Lung (tissue), 12 donors: Measurements from ENCODE around the gene MAOA. TPM values are rescaled to one million over a fixed set of nuclear protein-coding genes. Genes with fewer than 3 reads are reported as not detected.
A peak's percentile ranks its signal among the peaks of the same experiment; 100 is the strongest.

ENCODE experiments used
- ATAC-seq: fragments of 200-7000 bp; cut with Tn5 transposase; one replicate; pipeline ENCODE4 v1.9.1; 2020; ENCODE audit warnings: moderate number of reproducible peaks; ENCODE audit not compliant: insufficient read depth, low FRiP score
- DNase-seq, 3 donors: peaks; one replicate each; pipeline ENCODE4 v3.0.0-alpha.2; 2013 to 2017
- H3K27ac ChIP-seq, 2 donors: one replicate each; pipeline ENCODE4 v1.5.1; 2013; ENCODE audit warnings: mild to moderate bottlenecking in 2 of 2, moderate library complexity in 2 of 2, control low read depth in 1 of 2, inconsistent platforms in 1 of 2, low read depth in 1 of 2, low read length in 1 of 2
- H3K27me3 ChIP-seq, 3 donors: one replicate each; pipeline ENCODE4 v1.5.1; 2013; ENCODE audit warnings: low read length in 2 of 3; ENCODE audit not compliant: control insufficient read depth in 3 of 3, insufficient read depth in 3 of 3
- H3K36me3 ChIP-seq, 4 donors: one replicate each; pipeline ENCODE4 v1.5.1; 2013; ENCODE audit warnings: low read length in 4 of 4, mild to moderate bottlenecking in 1 of 4, moderate library complexity in 1 of 4; ENCODE audit not compliant: control insufficient read depth in 4 of 4, insufficient read depth in 4 of 4
- H3K4me1 ChIP-seq, 5 donors: one replicate each; pipeline ENCODE4 v1.5.1; 2013; ENCODE audit warnings: low read length in 5 of 5, mild to moderate bottlenecking in 2 of 5, moderate library complexity in 1 of 5; ENCODE audit not compliant: control insufficient read depth in 5 of 5, insufficient read depth in 5 of 5
- H3K4me3 ChIP-seq: one replicate; pipeline ENCODE4 v1.5.1; 2013; ENCODE audit warnings: mild to moderate bottlenecking, control low read depth, moderate library complexity
- H3K9ac ChIP-seq, 2 donors: one replicate each; pipeline ENCODE4 v1.5.1; 2013; ENCODE audit warnings: low read length in 2 of 2, control low read depth in 1 of 2; ENCODE audit not compliant: insufficient read depth in 1 of 2
- H3K9me3 ChIP-seq, 4 donors: one replicate each; pipeline ENCODE4 v1.5.1; 2013; ENCODE audit warnings: low read length in 3 of 4, mild to moderate bottlenecking in 1 of 4, moderate library complexity in 1 of 4; ENCODE audit not compliant: control insufficient read depth in 4 of 4, insufficient read depth in 3 of 4
- CTCF ChIP-seq: IDR thresholded peaks from 2 replicates; pipeline ENCODE4 v1.5.1; 2012; ENCODE audit warnings: mild to moderate bottlenecking; ENCODE audit errors: control extremely low read depth, extremely low read depth
- WGBS, 2 donors: extraction: QIAGEN DNeasy Blood & Tissue Kit; methylation state at CpG; one replicate each; pipeline ENCODE4 v1.1.7; 2013; 5-methylcytosine and 5-hydroxymethylcytosine counted together
- polyA plus RNA-seq, 2 donors: library from polyadenylated mRNA; stranded (reverse); fragments of 200-250 nt; gene quantifications; one replicate each; pipeline ENCODE4 v1.2.1, GENCODE V29; 2013
- total RNA-seq, 2 donors: library from RNA; depleted of rRNA in 1 of 2; stranded (reverse); fragments of >200 nt in 1 of 2; gene quantifications; one replicate each; pipeline ENCODE4 v1.2.1, GENCODE V29; 2014 to 2021
- donor health status: control.
- donor health status: control.
- donor health status: Bipolar disorder and iron deficiency.
- donor health status: healthy.
- donor health status: DM: yes; HTN: yes; CAD: no.

Gene MAOA
- total and polyA plus RNA-seq, 4 donors = 70.0 to 187 (median 117) TPM

GRCh38 chrX:43741843-43742573 is 85.9 kb downstream of the MAOA start:
- peaks cover under 1 to 7% (median 3%) of the 10 kb centered on the region in 4 donors for H3K36me3 ChIP-seq
- H3K27me3 ChIP-seq = peaks cover 0 to 27% (median 21%) of the 10 kb centered on the region in 3 donors
- H3K9ac ChIP-seq = no peak overlapping the region
- no peaks in the 10 kb centered on the region for H3K9me3 ChIP-seq
- no peak for TF ChIP-seq CTCF
- ATAC-seq (no peak), DNase-seq (peak in 2 of 3 donors; percentile 34 to 51)
- H3K4me1 ChIP-seq = peaks cover 0 to 8% (median 3%) of the 10 kb centered on the region in 5 donors
- no peak overlapping the region for H3K27ac ChIP-seq
- WGBS, 2 donors = 38 to 53% methylated on average over 7 of the region's 7 CpGs
- H3K4me3 ChIP-seq = no peak overlapping the region

- ATAC-seq = no peak
- Histone ChIP-seq H3K27ac (peak overlapping the region in 1 of 2 donors; percentile 16), H3K9me3 (no peaks in the 10 kb centered on the region), H3K27me3 (peaks cover 0 to 22% (median 21%) of the 10 kb centered on the region in 3 donors), H3K4me3 (no peak overlapping the region), H3K9ac (no peak overlapping the region), H3K36me3 (peaks cover 0 to 7% (median 3%) of the 10 kb centered on the region in 4 donors), H3K4me1 (peaks cover 0 to 8% (median 3%) of the 10 kb centered on the region in 5 donors)
- DNase-seq = no peak
- WGBS, 2 donors = 54 to 82% methylated on average over 5 of the region's 5 CpGs
- no peak for TF ChIP-seq CTCF
These were observed 87.2 kb downstream of the MAOA start for GRCh38 chrX:43743100-43743822.

- peaks cover 0 to 8% (median 3%) of the 10 kb centered on the region in 5 donors for H3K4me1 ChIP-seq
- ATAC-seq (no peak), DNase-seq (no peak)
- H3K36me3 ChIP-seq = peaks cover 0 to 7% (median 3%) of the 10 kb centered on the region in 4 donors
- no peak for TF ChIP-seq CTCF
- peaks cover 0 to 26% (median 16%) of the 10 kb centered on the region in 3 donors for H3K27me3 ChIP-seq
- no peak overlapping the region for H3K4me3 ChIP-seq
- H3K27ac ChIP-seq = no peak overlapping the region
- H3K9me3 ChIP-seq = no peaks in the 10 kb centered on the region
- H3K9ac ChIP-seq = no peak overlapping the region
- 69 to 93% methylated on average over 3 of the region's 3 CpGs for WGBS, 2 donors
These were observed 88.2 kb downstream of the MAOA start for GRCh38 chrX:43744284-43744683.
